ENCODE results near the gene NOS1AP. TPM values are rescaled to one million over a fixed set of nuclear protein-coding genes. Genes with fewer than 3 reads are reported as not detected.

NOS1AP gene
- total and polyA plus RNA-seq, 2 experiments from 2014 or later = 5.8 to 6.6 TPM

DNA sequence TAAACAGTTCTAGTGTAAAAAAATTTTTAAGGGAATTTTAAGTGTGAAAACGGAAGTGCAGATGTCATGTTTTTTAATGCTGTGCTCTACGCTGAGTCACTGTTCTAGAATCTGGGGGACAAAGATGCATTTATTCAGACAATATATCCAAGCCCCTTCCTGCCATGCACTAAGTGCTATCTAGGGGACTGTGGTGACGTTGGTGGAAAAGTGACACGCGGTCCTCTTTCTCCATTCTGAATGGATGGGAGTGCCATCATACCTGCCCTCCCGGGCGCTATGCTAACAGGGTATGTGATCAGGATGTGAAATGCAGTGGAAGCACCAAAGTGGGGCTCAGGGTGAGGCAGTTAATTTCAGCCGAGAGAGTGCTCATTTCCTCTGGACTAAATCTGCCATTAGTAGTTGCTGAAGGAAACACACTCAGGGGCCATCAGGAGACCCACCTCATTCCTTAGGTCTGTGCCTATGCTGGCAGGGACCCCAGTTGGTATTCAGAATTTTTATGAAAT, 318.6 kb downstream of the NOS1AP start:
- Mint-ChIP-seq H3K27ac (no peak overlapping the region; the same call in 1 of the 2 replicates), H3K9me3 (no peaks in the 10 kb centered on the region), H3K4me3 (no peak overlapping the region), H3K36me3 (ENCODE audit: low read depth) (peaks cover 20% of the 10 kb centered on the region), H3K4me1 (peaks cover 39% of the 10 kb centered on the region), H3K27me3 (ENCODE audit: insufficient read depth, low read depth, poor library complexity) (peaks cover 21% of the 10 kb centered on the region)
- Histone ChIP-seq H3K79me2 (replicated peaks; ENCODE audit: insufficient read depth) (no peaks in the 10 kb centered on the region), H3K9me2 (ENCODE audit: insufficient read depth) (no peaks in the 10 kb centered on the region), H3K36me3 (ENCODE audit: insufficient read depth) (no peaks in the 10 kb centered on the region), H3K27me3 (ENCODE audit: insufficient read depth) (no peaks in the 10 kb centered on the region), H3K4me2 (no peak overlapping the region), H3F3A (replicated peaks; ENCODE audit: low read depth) (no peaks in the 10 kb centered on the region), H2AFZ (no peak overlapping the region), H3K4me3 (no peak overlapping the region), H4K20me1 (replicated peaks; ENCODE audit: insufficient read depth) (no peaks in the 10 kb centered on the region), H3K27ac (ENCODE audit: low read depth) (no peak overlapping the region), H3K4me1 (ENCODE audit: insufficient read depth) (peaks cover 4% of the 10 kb centered on the region; the same call in 1 of the 2 replicates)
- no peak for ATAC-seq
- TF ChIP-seq POLR2AphosphoS5 (IDR thresholded peaks at IDR 0.05; ENCODE audit: low read depth) = no peak
- TF ChIP-seq EZH2phosphoT487 (IDR thresholded peaks at IDR 0.05; ENCODE audit: unreplicated experiment) = no peak
- TF ChIP-seq EZH2 (IDR thresholded peaks at IDR 0.05; ENCODE audit: low read depth, unreplicated experiment) = no peak
- no peak for TF ChIP-seq CREB1 (CRISPR knock-in tag; IDR thresholded peaks at IDR 0.05; ENCODE audit: low read depth)
- TF ChIP-seq, protein P1, sequence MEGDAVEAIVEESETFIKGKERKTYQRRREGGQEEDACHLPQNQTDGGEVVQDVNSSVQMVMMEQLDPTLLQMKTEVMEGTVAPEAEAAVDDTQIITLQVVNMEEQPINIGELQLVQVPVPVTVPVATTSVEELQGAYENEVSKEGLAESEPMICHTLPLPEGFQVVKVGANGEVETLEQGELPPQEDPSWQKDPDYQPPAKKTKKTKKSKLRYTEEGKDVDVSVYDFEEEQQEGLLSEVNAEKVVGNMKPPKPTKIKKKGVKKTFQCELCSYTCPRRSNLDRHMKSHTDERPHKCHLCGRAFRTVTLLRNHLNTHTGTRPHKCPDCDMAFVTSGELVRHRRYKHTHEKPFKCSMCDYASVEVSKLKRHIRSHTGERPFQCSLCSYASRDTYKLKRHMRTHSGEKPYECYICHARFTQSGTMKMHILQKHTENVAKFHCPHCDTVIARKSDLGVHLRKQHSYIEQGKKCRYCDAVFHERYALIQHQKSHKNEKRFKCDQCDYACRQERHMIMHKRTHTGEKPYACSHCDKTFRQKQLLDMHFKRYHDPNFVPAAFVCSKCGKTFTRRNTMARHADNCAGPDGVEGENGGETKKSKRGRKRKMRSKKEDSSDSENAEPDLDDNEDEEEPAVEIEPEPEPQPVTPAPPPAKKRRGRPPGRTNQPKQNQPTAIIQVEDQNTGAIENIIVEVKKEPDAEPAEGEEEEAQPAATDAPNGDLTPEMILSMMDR (conservative IDR thresholded peaks at IDR 0.05; ENCODE audit: low read depth in 2 of 2) = no peak
- TF ChIP-seq, protein P2, sequence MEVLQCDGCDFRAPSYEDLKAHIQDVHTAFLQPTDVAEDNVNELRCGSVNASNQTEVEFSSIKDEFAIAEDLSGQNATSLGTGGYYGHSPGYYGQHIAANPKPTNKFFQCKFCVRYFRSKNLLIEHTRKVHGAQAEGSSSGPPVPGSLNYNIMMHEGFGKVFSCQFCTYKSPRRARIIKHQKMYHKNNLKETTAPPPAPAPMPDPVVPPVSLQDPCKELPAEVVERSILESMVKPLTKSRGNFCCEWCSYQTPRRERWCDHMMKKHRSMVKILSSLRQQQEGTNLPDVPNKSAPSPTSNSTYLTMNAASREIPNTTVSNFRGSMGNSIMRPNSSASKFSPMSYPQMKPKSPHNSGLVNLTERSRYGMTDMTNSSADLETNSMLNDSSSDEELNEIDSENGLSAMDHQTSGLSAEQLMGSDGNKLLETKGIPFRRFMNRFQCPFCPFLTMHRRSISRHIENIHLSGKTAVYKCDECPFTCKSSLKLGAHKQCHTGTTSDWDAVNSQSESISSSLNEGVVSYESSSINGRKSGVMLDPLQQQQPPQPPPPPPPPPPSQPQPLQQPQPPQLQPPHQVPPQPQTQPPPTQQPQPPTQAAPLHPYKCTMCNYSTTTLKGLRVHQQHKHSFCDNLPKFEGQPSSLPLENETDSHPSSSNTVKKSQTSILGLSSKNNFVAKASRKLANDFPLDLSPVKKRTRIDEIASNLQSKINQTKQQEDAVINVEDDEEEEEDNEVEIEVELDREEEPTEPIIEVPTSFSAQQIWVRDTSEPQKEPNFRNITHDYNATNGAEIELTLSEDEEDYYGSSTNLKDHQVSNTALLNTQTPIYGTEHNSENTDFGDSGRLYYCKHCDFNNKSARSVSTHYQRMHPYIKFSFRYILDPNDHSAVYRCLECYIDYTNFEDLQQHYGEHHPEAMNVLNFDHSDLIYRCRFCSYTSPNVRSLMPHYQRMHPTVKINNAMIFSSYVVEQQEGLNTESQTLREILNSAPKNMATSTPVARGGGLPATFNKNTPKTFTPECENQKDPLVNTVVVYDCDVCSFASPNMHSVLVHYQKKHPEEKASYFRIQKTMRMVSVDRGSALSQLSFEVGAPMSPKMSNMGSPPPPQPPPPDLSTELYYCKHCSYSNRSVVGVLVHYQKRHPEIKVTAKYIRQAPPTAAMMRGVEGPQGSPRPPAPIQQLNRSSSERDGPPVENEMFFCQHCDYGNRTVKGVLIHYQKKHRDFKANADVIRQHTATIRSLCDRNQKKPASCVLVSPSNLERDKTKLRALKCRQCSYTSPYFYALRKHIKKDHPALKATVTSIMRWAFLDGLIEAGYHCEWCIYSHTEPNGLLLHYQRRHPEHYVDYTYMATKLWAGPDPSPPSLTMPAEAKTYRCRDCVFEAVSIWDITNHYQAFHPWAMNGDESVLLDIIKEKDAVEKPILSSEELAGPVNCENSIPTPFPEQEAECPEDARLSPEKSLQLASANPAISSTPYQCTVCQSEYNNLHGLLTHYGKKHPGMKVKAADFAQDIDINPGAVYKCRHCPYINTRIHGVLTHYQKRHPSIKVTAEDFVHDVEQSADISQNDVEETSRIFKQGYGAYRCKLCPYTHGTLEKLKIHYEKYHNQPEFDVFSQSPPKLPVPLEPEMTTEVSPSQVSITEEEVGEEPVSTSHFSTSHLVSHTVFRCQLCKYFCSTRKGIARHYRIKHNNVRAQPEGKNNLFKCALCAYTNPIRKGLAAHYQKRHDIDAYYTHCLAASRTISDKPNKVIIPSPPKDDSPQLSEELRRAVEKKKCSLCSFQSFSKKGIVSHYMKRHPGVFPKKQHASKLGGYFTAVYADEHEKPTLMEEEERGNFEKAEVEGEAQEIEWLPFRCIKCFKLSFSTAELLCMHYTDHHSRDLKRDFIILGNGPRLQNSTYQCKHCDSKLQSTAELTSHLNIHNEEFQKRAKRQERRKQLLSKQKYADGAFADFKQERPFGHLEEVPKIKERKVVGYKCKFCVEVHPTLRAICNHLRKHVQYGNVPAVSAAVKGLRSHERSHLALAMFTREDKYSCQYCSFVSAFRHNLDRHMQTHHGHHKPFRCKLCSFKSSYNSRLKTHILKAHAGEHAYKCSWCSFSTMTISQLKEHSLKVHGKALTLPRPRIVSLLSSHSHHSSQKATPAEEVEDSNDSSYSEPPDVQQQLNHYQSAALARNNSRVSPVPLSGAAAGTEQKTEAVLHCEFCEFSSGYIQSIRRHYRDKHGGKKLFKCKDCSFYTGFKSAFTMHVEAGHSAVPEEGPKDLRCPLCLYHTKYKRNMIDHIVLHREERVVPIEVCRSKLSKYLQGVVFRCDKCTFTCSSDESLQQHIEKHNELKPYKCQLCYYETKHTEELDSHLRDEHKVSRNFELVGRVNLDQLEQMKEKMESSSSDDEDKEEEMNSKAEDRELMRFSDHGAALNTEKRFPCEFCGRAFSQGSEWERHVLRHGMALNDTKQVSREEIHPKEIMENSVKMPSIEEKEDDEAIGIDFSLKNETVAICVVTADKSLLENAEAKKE (CRISPR knock-in tag; IDR thresholded peaks at IDR 0.05) = no peak
- TF ChIP-seq, protein P3, sequence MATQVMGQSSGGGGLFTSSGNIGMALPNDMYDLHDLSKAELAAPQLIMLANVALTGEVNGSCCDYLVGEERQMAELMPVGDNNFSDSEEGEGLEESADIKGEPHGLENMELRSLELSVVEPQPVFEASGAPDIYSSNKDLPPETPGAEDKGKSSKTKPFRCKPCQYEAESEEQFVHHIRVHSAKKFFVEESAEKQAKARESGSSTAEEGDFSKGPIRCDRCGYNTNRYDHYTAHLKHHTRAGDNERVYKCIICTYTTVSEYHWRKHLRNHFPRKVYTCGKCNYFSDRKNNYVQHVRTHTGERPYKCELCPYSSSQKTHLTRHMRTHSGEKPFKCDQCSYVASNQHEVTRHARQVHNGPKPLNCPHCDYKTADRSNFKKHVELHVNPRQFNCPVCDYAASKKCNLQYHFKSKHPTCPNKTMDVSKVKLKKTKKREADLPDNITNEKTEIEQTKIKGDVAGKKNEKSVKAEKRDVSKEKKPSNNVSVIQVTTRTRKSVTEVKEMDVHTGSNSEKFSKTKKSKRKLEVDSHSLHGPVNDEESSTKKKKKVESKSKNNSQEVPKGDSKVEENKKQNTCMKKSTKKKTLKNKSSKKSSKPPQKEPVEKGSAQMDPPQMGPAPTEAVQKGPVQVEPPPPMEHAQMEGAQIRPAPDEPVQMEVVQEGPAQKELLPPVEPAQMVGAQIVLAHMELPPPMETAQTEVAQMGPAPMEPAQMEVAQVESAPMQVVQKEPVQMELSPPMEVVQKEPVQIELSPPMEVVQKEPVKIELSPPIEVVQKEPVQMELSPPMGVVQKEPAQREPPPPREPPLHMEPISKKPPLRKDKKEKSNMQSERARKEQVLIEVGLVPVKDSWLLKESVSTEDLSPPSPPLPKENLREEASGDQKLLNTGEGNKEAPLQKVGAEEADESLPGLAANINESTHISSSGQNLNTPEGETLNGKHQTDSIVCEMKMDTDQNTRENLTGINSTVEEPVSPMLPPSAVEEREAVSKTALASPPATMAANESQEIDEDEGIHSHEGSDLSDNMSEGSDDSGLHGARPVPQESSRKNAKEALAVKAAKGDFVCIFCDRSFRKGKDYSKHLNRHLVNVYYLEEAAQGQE (IDR thresholded peaks at IDR 0.05; ENCODE audit: unreplicated experiment) = no peak
- TF ChIP-seq STAT1 (IDR thresholded peaks at IDR 0.05; ENCODE audit: unreplicated experiment) = no peak
- TF ChIP-seq, protein P4, sequence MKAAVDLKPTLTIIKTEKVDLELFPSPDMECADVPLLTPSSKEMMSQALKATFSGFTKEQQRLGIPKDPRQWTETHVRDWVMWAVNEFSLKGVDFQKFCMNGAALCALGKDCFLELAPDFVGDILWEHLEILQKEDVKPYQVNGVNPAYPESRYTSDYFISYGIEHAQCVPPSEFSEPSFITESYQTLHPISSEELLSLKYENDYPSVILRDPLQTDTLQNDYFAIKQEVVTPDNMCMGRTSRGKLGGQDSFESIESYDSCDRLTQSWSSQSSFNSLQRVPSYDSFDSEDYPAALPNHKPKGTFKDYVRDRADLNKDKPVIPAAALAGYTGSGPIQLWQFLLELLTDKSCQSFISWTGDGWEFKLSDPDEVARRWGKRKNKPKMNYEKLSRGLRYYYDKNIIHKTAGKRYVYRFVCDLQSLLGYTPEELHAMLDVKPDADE (IDR thresholded peaks at IDR 0.05) = no peak
- no peak for TF ChIP-seq JUNB (IDR thresholded peaks at IDR 0.05; ENCODE audit: unreplicated experiment)
- TF ChIP-seq ZNF331 (CRISPR knock-in tag; IDR thresholded peaks at IDR 0.05; ENCODE audit: low read depth) = no peak
- DNase-seq (ENCODE audit: low spot score) = no peak
